Right atrium auricular region (tissue), 2 donors: ENCODE results near the gene A2ML1. TPM values are rescaled to one million over a fixed set of nuclear protein-coding genes. Genes with fewer than 3 reads are reported as not detected.

Experiments used
- DNase-seq: peaks from one replicate; pipeline ENCODE4 v3.0.0-alpha.2; 2019; ENCODE audit warnings: low spot score
- H3K27ac ChIP-seq, 2 donors: fragments of 200-600 bp; sonication (generic); 1 replicate in 1 of 2; 2 replicates in 1 of 2; pipeline ENCODE4 v1.5.1; 2016 to 2019
- H3K27me3 ChIP-seq, 2 donors: fragments of 200-600 bp; sonication (generic); one replicate each; pipeline versions ENCODE4 v1.5.1 to v1.6.0; 2017 to 2019
- H3K36me3 ChIP-seq: fragments of 200-600 bp; sonication (generic); one replicate; pipeline ENCODE4 v1.5.1; 2016
- H3K4me1 ChIP-seq, 2 donors: fragments of 200-600 bp; sonication (generic); one replicate each; pipeline versions ENCODE4 v1.5.1 to v1.6.0; 2017 to 2019
- H3K4me3 ChIP-seq, 2 donors: fragments of 200-600 bp; sonication (generic); 1 replicate in 1 of 2; 2 replicates in 1 of 2; pipeline ENCODE4 v1.5.1; 2017 to 2019; ENCODE audit warnings: mild to moderate bottlenecking in 1 of 2, moderate library complexity in 1 of 2
- H3K9me3 ChIP-seq, 2 donors: fragments of 200-600 bp; sonication (generic); one replicate each; pipeline ENCODE4 v1.5.1; 2019
- CTCF ChIP-seq, 2 donors: fragments of 200-600 bp; sonication (generic); IDR thresholded peaks; one replicate each; pipeline ENCODE4 v1.5.1; 2019; ENCODE audit warnings: antibody characterized with exemption in 2 of 2
- total RNA-seq, 2 donors: library from RNA; depleted of rRNA; stranded (reverse); fragments of >200 nt; gene quantifications; one replicate each; pipeline ENCODE4 v1.1.0, GENCODE V29; 2016

Gene A2ML1
- total RNA-seq, 2 donors from 2014 or later: 0.15 TPM; not detected in 1

- no peak for TF ChIP-seq CTCF (IDR thresholded peaks at IDR 0.05)
- DNase-seq: no peak
- Histone ChIP-seq H3K27me3 (no peaks in the 10 kb centered on the region), H3K36me3 (no peaks in the 10 kb centered on the region), H3K4me3 (no peak overlapping the region), H3K27ac (no peak overlapping the region), H3K4me1 (no peaks in the 10 kb centered on the region), H3K9me3 (peaks cover 0 to 7% of the 10 kb centered on the region in 2 donors)
Observed at GRCh38 chr12:8821591-8821990, 830 bp upstream of the A2ML1 start.

- Histone ChIP-seq H3K9me3 (peaks cover 0 to 7% of the 10 kb centered on the region in 2 donors), H3K27me3 (no peaks in the 10 kb centered on the region), H3K27ac (no peak overlapping the region), H3K4me1 (no peaks in the 10 kb centered on the region), H3K4me3 (no peak overlapping the region), H3K36me3 (no peaks in the 10 kb centered on the region)
- no peak for DNase-seq
- peak; percentile 39 to 64 for TF ChIP-seq CTCF (IDR thresholded peaks at IDR 0.05)
Observed at GRCh38 chr12:8823565-8824300, 1.3 kb downstream of the A2ML1 start.

GRCh38 chr12:8827551-8828256 lies 5.3 kb downstream of the A2ML1 start:
- DNase-seq: no peak
- Histone ChIP-seq H3K4me3 (no peak overlapping the region), H3K36me3 (no peaks in the 10 kb centered on the region), H3K4me1 (no peaks in the 10 kb centered on the region), H3K27ac (no peak overlapping the region), H3K27me3 (no peaks in the 10 kb centered on the region), H3K9me3 (peaks cover 0 to 7% of the 10 kb centered on the region in 2 donors)
- no peak for TF ChIP-seq CTCF (IDR thresholded peaks at IDR 0.05)

- Histone ChIP-seq H3K9me3 (peaks cover 0 to 7% of the 10 kb centered on the region in 2 donors), H3K27ac (no peak overlapping the region), H3K27me3 (no peaks in the 10 kb centered on the region), H3K4me1 (no peaks in the 10 kb centered on the region), H3K4me3 (no peak overlapping the region), H3K36me3 (no peaks in the 10 kb centered on the region)
- no peak for TF ChIP-seq CTCF (IDR thresholded peaks at IDR 0.05)
- no peak for DNase-seq
Observed at GRCh38 chr12:8828257-8829124, 6.1 kb downstream of the A2ML1 start.

- TF ChIP-seq CTCF (IDR thresholded peaks at IDR 0.05): no peak
- H3K27ac ChIP-seq: no peak overlapping the region
- no peaks in the 10 kb centered on the region for H3K36me3 ChIP-seq
- H3K9me3 ChIP-seq: peaks cover 0 to 7% of the 10 kb centered on the region in 2 donors
- H3K27me3 ChIP-seq: no peaks in the 10 kb centered on the region
- no peak for DNase-seq
- H3K4me1 ChIP-seq: no peaks in the 10 kb centered on the region
- no peak overlapping the region for H3K4me3 ChIP-seq
Observed at GRCh38 chr12:8829125-8829518, 6.7 kb downstream of the A2ML1 start.
